Uterus (tissue), 2 donors: ENCODE results near the gene ATP1A1.

ENCODE experiments used
- CTCF ChIP-seq, 4 experiments: fragments of 200-600 bp in 2 of 4; fragments of 450-650 bp in 2 of 4; sonication (generic) in 2 of 4; IDR thresholded peaks; one replicate each; pipeline ENCODE4 v1.5.1; 2016 to 2019; ENCODE audit warnings: antibody characterized with exemption in 4 of 4, mild to moderate bottlenecking in 2 of 4, moderate library complexity in 1 of 4
- POLR2A ChIP-seq, 2 donors: fragments of 450-650 bp; IDR thresholded peaks; one replicate each; pipeline ENCODE4 v1.6.1; 2016; ENCODE audit warnings: antibody characterized with exemption in 2 of 2, mild to moderate bottlenecking in 1 of 2, moderate library complexity in 1 of 2

GRCh38 chr1:116433275-116434257 is 60.5 kb downstream of the ATP1A1 start:
- no peak for TF ChIP-seq CTCF (IDR thresholded peaks at IDR 0.05)
- TF ChIP-seq POLR2A (IDR thresholded peaks at IDR 0.05) = no peak
